Neural cell (in vitro differentiated cells): ENCODE data around the gene PMEL. TPM values are rescaled to one million over a fixed set of nuclear protein-coding genes. Genes with fewer than 3 reads are reported as not detected.

Experiments used
- H2AFZ ChIP-seq: fragments of 200-600, 300-800 bp; sonication (generic), shearing (Covaris generic); 2 replicates; pipeline ENCODE4 v1.6.0; 2014; ENCODE audit warnings: low read depth, mild to moderate bottlenecking, antibody characterized with exemption, low read length, moderate library complexity
- H3F3A ChIP-seq: fragments of 200-600 bp; shearing (Covaris generic); 2 replicates; pipeline ENCODE4 v1.6.1; 2016; ENCODE audit warnings: mild to moderate bottlenecking, moderate library complexity, mixed read lengths, antibody characterized with exemption, low read length; ENCODE audit not compliant: insufficient read depth, poor library complexity, severe bottlenecking
- H3K27ac ChIP-seq: fragments of 200-600, 300-800 bp; sonication (generic), shearing (Covaris generic); 2 replicates; pipeline ENCODE4 v1.5.1; 2014; ENCODE audit warnings: mild to moderate bottlenecking, low read length, moderate library complexity
- H3K27me3 ChIP-seq: fragments of 300-800, 200-600 bp; sonication (generic), shearing (Covaris generic); 2 replicates; pipeline ENCODE4 v1.6.0; 2014; ENCODE audit warnings: mild to moderate bottlenecking, low read depth, low read length, moderate library complexity; ENCODE audit not compliant: insufficient read depth
- H3K36me3 ChIP-seq: fragments of 300-800, 200-600 bp; sonication (generic), shearing (Covaris generic); 2 replicates; pipeline ENCODE4 v1.5.1; 2014; ENCODE audit warnings: mild to moderate bottlenecking, antibody characterized with exemption, low read length, moderate library complexity; ENCODE audit not compliant: insufficient read depth
- H3K4me2 ChIP-seq: fragments of 300-800, 200-600 bp; sonication (generic), shearing (Covaris generic); 2 replicates; pipeline ENCODE4 v1.6.0; 2014; ENCODE audit warnings: mild to moderate bottlenecking, low read length
- H3K4me3 ChIP-seq: fragments of 300-800, 200-600 bp; sonication (generic), shearing (Covaris generic); 2 replicates; pipeline ENCODE4 v1.5.1; 2014; ENCODE audit warnings: mild to moderate bottlenecking, low read length, moderate library complexity
- H3K79me2 ChIP-seq: fragments of 200-600 bp; shearing (Covaris generic); replicated peaks from 2 replicates; pipeline ENCODE4 v1.6.0; 2014; ENCODE audit warnings: mild to moderate bottlenecking, low read length, moderate library complexity; ENCODE audit not compliant: insufficient read depth
- H3K9ac ChIP-seq: fragments of 300-800, 200-600 bp; sonication (generic), shearing (Covaris generic); 2 replicates; pipeline ENCODE4 v1.6.1; 2016; ENCODE audit warnings: mild to moderate bottlenecking, low read length, mixed read lengths
- H3K9me2 ChIP-seq: fragments of 200-600 bp; shearing (Covaris generic); 2 replicates; pipeline ENCODE4 v1.6.1; 2016; ENCODE audit warnings: mild to moderate bottlenecking, low read length, mixed read lengths; ENCODE audit not compliant: insufficient read depth
- H3K9me3 ChIP-seq: fragments of 200-600, 300-800 bp; sonication (generic), shearing (Covaris generic); 2 replicates; pipeline ENCODE4 v1.6.1; 2016; ENCODE audit warnings: mild to moderate bottlenecking, mixed run types, low read length, moderate library complexity, mixed read lengths
- H4K20me1 ChIP-seq: fragments of 200-600 bp; shearing (Covaris generic); 2 replicates; pipeline ENCODE4 v1.6.1; 2016; ENCODE audit warnings: mild to moderate bottlenecking, mixed run types; ENCODE audit not compliant: insufficient read depth
- CTCF ChIP-seq: fragments of 450-650 bp; IDR thresholded peaks from 2 replicates; pipeline ENCODE4 v1.5.1; 2014; ENCODE audit warnings: antibody characterized with exemption, mild to moderate bottlenecking, moderate library complexity; ENCODE audit not compliant: poor library complexity, severe bottlenecking
- EP300 ChIP-seq: fragments of 450-650 bp; conservative IDR thresholded peaks from 2 replicates; pipeline ENCODE4 v1.6.1; 2014; ENCODE audit warnings: antibody characterized with exemption, mild to moderate bottlenecking, moderate library complexity; ENCODE audit not compliant: poor library complexity, severe bottlenecking
- EZH2 ChIP-seq: fragments of 200-600, 300-800 bp; shearing (Covaris generic), sonication (generic); IDR thresholded peaks from 2 replicates; pipeline ENCODE4 v1.6.1; 2014; ENCODE audit warnings: antibody characterized with exemption, low read length, borderline replicate concordance, mild to moderate bottlenecking; ENCODE audit not compliant: insufficient read depth, poor library complexity, severe bottlenecking
- MXI1 ChIP-seq: fragments of 450-650 bp; conservative IDR thresholded peaks from 2 replicates; pipeline ENCODE4 v1.6.1; 2014; ENCODE audit warnings: antibody characterized with exemption, mild to moderate bottlenecking; ENCODE audit not compliant: poor library complexity, severe bottlenecking
- POLR2AphosphoS5 ChIP-seq: IDR thresholded peaks from 2 replicates; pipeline ENCODE4 v1.6.1; 2012
- RAD21 ChIP-seq: fragments of 450-650 bp; conservative IDR thresholded peaks from 2 replicates; pipeline ENCODE4 v1.6.1; 2014; ENCODE audit warnings: antibody characterized with exemption, mild to moderate bottlenecking, moderate library complexity
- SMC3 ChIP-seq: fragments of 450-650 bp; conservative IDR thresholded peaks from 2 replicates; pipeline ENCODE4 v1.6.1; 2014; ENCODE audit warnings: antibody characterized with exemption, mild to moderate bottlenecking, moderate library complexity; ENCODE audit not compliant: poor library complexity
- TAF1 ChIP-seq: IDR thresholded peaks from 2 replicates; pipeline ENCODE4 v1.6.1; 2012; ENCODE audit warnings: low read depth
- polyA plus RNA-seq: library from polyadenylated mRNA; depleted of rRNA; stranded (reverse); fragments of >200 nt; gene quantifications from 2 replicates; pipeline ENCODE4 v1.2.3, GENCODE V29; 2014
- TF ChIP-seq, protein P1 (sequence below): IDR thresholded peaks from 2 replicates; pipeline ENCODE4 v1.6.1; 2012; ENCODE audit warnings: borderline replicate concordance

The PMEL gene
- polyA plus RNA-seq, 1 donor from 2014 or later = not detected

DNA sequence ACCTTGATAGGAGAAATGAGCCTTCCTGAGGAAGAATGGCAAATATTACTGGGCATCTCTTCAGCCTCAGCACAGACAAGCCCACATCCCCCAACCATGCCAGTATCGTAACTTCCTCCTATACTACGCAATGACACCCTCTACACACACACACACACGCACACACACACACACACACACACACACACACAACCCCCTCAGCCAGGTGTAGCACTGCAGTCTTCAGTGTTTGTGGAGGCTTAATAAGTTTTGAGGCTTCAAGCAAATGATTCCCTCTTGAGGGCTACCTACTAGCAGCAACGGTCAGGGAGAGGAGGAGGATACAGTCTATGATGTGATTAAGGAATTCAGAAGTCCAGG is 33.3 kb downstream of the PMEL start:
- Histone ChIP-seq H3K27ac (no peak overlapping the region), H3F3A (no peaks in the 10 kb centered on the region), H4K20me1 (no peaks in the 10 kb centered on the region), H3K27me3 (peaks cover 40% of the 10 kb centered on the region), H3K9ac (no peak overlapping the region), H3K4me3 (peak overlapping the region; percentile 67), H3K4me2 (peak overlapping the region; percentile 35), H3K9me3 (no peaks in the 10 kb centered on the region), H3K36me3 (no peaks in the 10 kb centered on the region), H3K79me2 (peaks cover 6% of the 10 kb centered on the region), H2AFZ (no peak overlapping the region), H3K9me2 (no peaks in the 10 kb centered on the region)
- TF ChIP-seq EP300 (no peak), RAD21 (no peak), EZH2 (no peak), TAF1 (no peak), POLR2AphosphoS5 (no peak), CTCF (no peak), MXI1 (no peak), SMC3 (no peak)
- TF ChIP-seq, protein P1, sequence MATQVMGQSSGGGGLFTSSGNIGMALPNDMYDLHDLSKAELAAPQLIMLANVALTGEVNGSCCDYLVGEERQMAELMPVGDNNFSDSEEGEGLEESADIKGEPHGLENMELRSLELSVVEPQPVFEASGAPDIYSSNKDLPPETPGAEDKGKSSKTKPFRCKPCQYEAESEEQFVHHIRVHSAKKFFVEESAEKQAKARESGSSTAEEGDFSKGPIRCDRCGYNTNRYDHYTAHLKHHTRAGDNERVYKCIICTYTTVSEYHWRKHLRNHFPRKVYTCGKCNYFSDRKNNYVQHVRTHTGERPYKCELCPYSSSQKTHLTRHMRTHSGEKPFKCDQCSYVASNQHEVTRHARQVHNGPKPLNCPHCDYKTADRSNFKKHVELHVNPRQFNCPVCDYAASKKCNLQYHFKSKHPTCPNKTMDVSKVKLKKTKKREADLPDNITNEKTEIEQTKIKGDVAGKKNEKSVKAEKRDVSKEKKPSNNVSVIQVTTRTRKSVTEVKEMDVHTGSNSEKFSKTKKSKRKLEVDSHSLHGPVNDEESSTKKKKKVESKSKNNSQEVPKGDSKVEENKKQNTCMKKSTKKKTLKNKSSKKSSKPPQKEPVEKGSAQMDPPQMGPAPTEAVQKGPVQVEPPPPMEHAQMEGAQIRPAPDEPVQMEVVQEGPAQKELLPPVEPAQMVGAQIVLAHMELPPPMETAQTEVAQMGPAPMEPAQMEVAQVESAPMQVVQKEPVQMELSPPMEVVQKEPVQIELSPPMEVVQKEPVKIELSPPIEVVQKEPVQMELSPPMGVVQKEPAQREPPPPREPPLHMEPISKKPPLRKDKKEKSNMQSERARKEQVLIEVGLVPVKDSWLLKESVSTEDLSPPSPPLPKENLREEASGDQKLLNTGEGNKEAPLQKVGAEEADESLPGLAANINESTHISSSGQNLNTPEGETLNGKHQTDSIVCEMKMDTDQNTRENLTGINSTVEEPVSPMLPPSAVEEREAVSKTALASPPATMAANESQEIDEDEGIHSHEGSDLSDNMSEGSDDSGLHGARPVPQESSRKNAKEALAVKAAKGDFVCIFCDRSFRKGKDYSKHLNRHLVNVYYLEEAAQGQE = no peak

GRCh38 chr12:55931780-55932550 is 33.9 kb downstream of the PMEL start:
- H4K20me1 ChIP-seq = no peaks in the 10 kb centered on the region
- peak overlapping the region; percentile 67 for H3K4me3 ChIP-seq
- H3F3A ChIP-seq = no peaks in the 10 kb centered on the region
- no peaks in the 10 kb centered on the region for H3K9me3 ChIP-seq
- TF ChIP-seq CTCF = no peak
- TF ChIP-seq, protein P1 = no peak
- no peak for TF ChIP-seq TAF1
- no peak for TF ChIP-seq EZH2
- no peak for TF ChIP-seq SMC3
- TF ChIP-seq POLR2AphosphoS5 = no peak
- TF ChIP-seq EP300 = no peak
- no peak for TF ChIP-seq MXI1
- TF ChIP-seq RAD21 = no peak
- peak overlapping the region; percentile 55 for H3K9ac ChIP-seq
- H3K36me3 ChIP-seq = no peaks in the 10 kb centered on the region
- H3K79me2 ChIP-seq = peaks cover 6% of the 10 kb centered on the region
- H3K9me2 ChIP-seq = no peaks in the 10 kb centered on the region
- no peak overlapping the region for H3K27ac ChIP-seq
- H2AFZ ChIP-seq = peak overlapping the region; percentile 2
- peaks cover 40% of the 10 kb centered on the region for H3K27me3 ChIP-seq
- H3K4me2 ChIP-seq = peak overlapping the region; percentile 53
